ENCODE results near the gene DCXR. TPM values are rescaled to one million over a fixed set of nuclear protein-coding genes. Genes with fewer than 3 reads are reported as not detected.

The DCXR gene
- total RNA-seq, 4 donors from 2014 or later = 23.8 to 125 (median 67.5) TPM

GRCh38 chr17:82047914-82048570 is 10.5 kb upstream of the DCXR start:
- TF ChIP-seq CTCF (IDR thresholded peaks at IDR 0.05) (no peak), POLR2A (IDR thresholded peaks at IDR 0.05) (no peak)
- no peaks in the 10 kb centered on the region for H3K9me3 ChIP-seq
- DNase-seq = no peak
- H3K4me3 ChIP-seq = no peak overlapping the region
- intact Hi-C loops (cut with DNase I; ENCODE audit: low total_unique reads) = no loop called here
- no peaks in the 10 kb centered on the region for H3K36me3 ChIP-seq
- H3K27ac ChIP-seq = no peak overlapping the region
- H3K4me1 ChIP-seq = peaks cover 0 to 18% of the 10 kb centered on the region in 2 donors
- H3K27me3 ChIP-seq = no peaks in the 10 kb centered on the region

DNA sequence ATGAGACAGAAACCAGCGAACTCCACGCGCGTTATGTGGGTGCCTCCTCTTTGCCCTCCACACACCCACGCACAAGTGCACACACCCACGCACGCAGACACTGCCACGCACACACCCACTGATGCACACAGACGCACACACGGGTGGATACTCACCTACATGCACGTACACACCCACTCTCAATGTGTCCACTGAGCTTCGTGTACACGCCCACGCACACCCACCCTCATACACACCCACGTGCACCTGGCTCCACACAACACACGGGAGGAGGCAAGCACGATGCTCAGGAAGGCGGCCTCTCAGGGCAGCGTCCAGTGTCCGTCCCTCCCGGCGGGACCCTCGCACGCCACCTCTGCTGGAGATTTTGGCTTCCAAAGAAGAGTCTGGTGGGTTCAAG is 9.9 kb upstream of the DCXR start:
- Histone ChIP-seq H3K27ac (no peak overlapping the region), H3K27me3 (no peaks in the 10 kb centered on the region), H3K4me3 (no peak overlapping the region), H3K4me1 (peaks cover 0 to 11% of the 10 kb centered on the region in 2 donors), H3K9me3 (no peaks in the 10 kb centered on the region), H3K36me3 (no peaks in the 10 kb centered on the region)
- intact Hi-C loops (cut with DNase I; ENCODE audit: low total_unique reads) = no loop called here
- TF ChIP-seq POLR2A (IDR thresholded peaks at IDR 0.05) (no peak), CTCF (IDR thresholded peaks at IDR 0.05) (no peak)
- no peak for DNase-seq

DNA sequence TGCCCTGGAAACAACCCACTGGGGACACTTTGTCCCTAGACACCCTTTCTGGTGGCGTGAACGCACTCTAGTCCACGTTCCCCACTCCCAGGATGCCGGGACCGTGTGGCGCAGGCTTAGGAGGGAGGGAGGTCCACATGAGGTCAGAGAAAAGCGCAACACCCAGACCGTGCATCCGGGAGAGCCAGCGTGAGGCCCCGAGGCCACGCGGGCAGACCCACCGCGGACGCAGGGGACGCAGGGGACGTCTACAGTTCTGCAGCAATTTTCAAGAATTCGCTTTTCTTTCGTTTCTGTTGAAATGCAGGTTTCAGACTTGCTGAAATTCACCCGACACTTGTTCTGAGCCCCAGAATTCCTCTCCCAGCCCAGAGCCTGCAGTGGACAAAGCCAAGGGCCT is 9.4 kb upstream of the DCXR start:
- intact Hi-C loops (cut with DNase I; ENCODE audit: low total_unique reads) = no loop called here
- H3K9me3 ChIP-seq = no peaks in the 10 kb centered on the region

GRCh38 chr17:82045936-82046484 is 8.5 kb upstream of the DCXR start:
- intact Hi-C loops (cut with DNase I; ENCODE audit: low total_unique reads) = no loop called here
- H3K9me3 ChIP-seq = no peaks in the 10 kb centered on the region
- no peaks in the 10 kb centered on the region for H3K27me3 ChIP-seq
- no peak for DNase-seq
- H3K4me3 ChIP-seq = no peak overlapping the region
- H3K36me3 ChIP-seq = no peaks in the 10 kb centered on the region
- H3K4me1 ChIP-seq = peaks cover 0 to 11% of the 10 kb centered on the region in 2 donors
- TF ChIP-seq CTCF (IDR thresholded peaks at IDR 0.05) (no peak), POLR2A (IDR thresholded peaks at IDR 0.05) (no peak)
- H3K27ac ChIP-seq = no peak overlapping the region

More for the DNA sequence above, 9.4 kb upstream of the DCXR start:
- TF ChIP-seq POLR2A (IDR thresholded peaks at IDR 0.05) (no peak), CTCF (IDR thresholded peaks at IDR 0.05) (no peak)
- Histone ChIP-seq H3K4me3 (no peak overlapping the region), H3K4me1 (peaks cover 0 to 11% of the 10 kb centered on the region in 2 donors), H3K27ac (no peak overlapping the region), H3K36me3 (no peaks in the 10 kb centered on the region), H3K27me3 (no peaks in the 10 kb centered on the region)
- no peak for DNase-seq

DNA sequence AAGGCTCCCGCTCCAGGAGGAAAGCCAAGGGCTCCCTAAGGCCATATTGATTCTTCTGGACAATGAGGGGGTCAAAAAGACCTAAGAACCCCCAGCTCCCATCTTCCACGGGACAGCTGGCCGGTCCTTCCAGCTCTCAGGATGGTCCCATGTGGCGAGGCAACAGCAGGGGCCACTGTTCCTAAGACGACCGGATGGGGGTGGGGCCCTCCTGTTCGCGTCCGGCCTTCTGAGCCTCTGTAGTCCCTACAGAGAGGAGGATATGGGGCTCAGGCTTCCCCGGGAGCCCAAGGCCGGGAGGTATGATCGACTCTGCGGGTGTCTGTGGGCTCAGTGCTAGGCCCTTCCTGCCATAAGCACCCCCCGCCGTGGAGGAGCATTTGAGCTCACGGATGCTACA is 6.0 kb upstream of the DCXR start:
- DNase-seq = no peak
- TF ChIP-seq CTCF (IDR thresholded peaks at IDR 0.05) (no peak), POLR2A (IDR thresholded peaks at IDR 0.05) (no peak)
- Histone ChIP-seq H3K27ac (no peak overlapping the region), H3K36me3 (no peaks in the 10 kb centered on the region), H3K4me3 (no peak overlapping the region), H3K27me3 (no peaks in the 10 kb centered on the region), H3K9me3 (no peaks in the 10 kb centered on the region), H3K4me1 (no peaks in the 10 kb centered on the region)
- intact Hi-C loops (cut with DNase I; ENCODE audit: low total_unique reads) = no loop called here
